Measurements from ENCODE around the gene LRRC55.

Gene LRRC55

DNA sequence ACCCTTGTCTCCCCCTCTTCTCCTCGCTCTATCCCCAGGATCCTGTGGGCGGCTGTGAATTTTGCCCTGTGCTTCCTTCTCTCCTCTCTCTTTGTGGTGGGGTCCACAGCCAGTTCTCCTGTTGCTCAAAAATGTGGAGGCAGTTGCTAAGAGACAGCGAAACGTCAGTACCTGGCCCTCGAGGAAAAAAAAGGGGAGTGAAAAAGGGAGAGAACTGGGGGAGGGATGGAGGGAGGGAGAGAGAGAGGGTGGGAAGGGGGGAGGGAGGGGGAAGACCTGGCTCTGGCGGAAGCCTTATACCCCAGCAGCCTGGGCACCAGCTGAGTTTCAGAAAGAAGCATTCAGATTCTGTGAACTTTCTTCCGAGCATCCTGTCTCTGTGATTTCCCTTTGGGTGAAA is 2.1 kb upstream of the LRRC55 start:
- no peak for DNase-seq (ENCODE audit: extremely low spot score)
- CTCF ChIA-PET = no interaction called here
- TF ChIP-seq, protein P1, sequence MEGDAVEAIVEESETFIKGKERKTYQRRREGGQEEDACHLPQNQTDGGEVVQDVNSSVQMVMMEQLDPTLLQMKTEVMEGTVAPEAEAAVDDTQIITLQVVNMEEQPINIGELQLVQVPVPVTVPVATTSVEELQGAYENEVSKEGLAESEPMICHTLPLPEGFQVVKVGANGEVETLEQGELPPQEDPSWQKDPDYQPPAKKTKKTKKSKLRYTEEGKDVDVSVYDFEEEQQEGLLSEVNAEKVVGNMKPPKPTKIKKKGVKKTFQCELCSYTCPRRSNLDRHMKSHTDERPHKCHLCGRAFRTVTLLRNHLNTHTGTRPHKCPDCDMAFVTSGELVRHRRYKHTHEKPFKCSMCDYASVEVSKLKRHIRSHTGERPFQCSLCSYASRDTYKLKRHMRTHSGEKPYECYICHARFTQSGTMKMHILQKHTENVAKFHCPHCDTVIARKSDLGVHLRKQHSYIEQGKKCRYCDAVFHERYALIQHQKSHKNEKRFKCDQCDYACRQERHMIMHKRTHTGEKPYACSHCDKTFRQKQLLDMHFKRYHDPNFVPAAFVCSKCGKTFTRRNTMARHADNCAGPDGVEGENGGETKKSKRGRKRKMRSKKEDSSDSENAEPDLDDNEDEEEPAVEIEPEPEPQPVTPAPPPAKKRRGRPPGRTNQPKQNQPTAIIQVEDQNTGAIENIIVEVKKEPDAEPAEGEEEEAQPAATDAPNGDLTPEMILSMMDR (IDR thresholded peaks at IDR 0.05; ENCODE audit: control extremely low read depth, extremely low read depth, low read depth, missing control alignments) = no peak
- POLR2A ChIA-PET = no interaction called here

DNA sequence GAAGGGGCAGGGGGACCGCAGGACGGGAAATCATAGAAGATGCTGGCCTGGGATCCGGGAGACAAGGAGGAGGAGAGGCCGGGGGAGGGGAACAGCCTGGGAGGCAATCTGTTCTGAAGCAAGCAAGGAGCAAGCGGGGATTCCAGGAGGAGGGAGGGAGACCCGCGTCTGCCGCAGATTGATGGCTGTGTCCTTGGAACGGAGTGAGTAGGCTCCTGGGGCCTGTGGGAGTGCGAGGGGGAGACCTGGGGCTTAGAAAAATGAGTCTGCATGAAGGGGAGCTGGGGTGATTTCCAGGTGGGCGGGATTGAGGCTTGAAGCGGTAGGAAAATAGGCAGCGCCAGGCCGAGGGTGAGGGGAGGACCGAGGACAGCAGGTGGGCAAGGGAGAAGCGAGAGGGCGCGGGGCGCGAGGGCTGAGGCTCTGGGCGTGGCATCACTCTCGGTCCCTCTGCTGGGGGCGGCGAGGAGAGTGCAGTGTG is 1.6 kb upstream of the LRRC55 start:
- ChIA-PET CTCF (no interaction called here), POLR2A (no interaction called here)
- DNase-seq (ENCODE audit: extremely low spot score) = no peak
- TF ChIP-seq, protein P1 (IDR thresholded peaks at IDR 0.05; ENCODE audit: control extremely low read depth, extremely low read depth, low read depth, missing control alignments) = no peak

DNA sequence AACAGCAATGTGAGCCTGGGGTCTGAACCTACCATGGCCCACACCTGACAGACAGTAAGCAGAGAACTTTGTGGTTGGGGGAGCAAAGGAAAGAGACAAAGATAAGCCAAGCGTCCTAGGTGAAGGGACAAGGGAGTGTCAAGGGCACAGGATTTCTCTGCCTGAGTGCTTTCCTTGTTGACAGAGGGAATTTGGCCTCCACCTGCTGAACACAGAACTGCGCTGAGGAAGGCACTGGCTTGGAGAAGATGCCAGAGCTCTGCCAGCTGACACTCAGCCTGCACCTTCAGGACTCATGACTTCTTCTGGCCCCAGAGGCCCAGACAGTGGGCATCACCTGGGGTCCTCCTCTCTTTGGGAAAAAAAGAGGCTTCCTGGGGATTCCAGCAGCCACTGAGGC is 789 bp upstream of the LRRC55 start:
- ChIA-PET CTCF (no interaction called here), POLR2A (no interaction called here)

DNA sequence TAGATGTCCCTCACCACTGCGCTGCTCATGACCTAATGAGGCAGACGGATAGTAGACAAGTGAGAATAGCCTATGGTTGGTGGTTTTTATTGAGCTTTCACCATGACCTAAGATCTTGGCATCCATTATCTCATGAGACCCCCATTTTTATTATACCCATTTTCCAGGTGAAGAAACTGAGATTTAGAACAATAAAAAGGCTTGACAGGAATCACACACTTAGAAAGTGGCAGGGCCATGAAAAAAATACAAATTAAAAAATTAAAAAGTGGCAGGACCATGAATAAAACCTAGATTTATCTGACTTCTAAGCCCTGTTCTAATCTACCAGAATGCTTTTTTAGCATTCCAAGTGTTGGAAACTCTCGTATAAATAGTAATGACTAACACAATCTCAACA is 1.1 kb downstream of the LRRC55 start:
- CTCF ChIA-PET = interaction anchor here (1.2 to 2.2 kb wide), 2 partner anchors 14 to 67 kb away, joined by 3 to 9 read pairs; no protein-coding TSS in a partner anchor
- no peak for DNase-seq (ENCODE audit: extremely low spot score)
- TF ChIP-seq, protein P1 (IDR thresholded peaks at IDR 0.05; ENCODE audit: control extremely low read depth, extremely low read depth, low read depth, missing control alignments) = no peak
- POLR2A ChIA-PET = no interaction called here

More for the DNA sequence above, 789 bp upstream of the LRRC55 start:
- TF ChIP-seq, protein P1 (IDR thresholded peaks at IDR 0.05; ENCODE audit: control extremely low read depth, extremely low read depth, low read depth, missing control alignments) = no peak
- DNase-seq (ENCODE audit: extremely low spot score) = no peak

DNA sequence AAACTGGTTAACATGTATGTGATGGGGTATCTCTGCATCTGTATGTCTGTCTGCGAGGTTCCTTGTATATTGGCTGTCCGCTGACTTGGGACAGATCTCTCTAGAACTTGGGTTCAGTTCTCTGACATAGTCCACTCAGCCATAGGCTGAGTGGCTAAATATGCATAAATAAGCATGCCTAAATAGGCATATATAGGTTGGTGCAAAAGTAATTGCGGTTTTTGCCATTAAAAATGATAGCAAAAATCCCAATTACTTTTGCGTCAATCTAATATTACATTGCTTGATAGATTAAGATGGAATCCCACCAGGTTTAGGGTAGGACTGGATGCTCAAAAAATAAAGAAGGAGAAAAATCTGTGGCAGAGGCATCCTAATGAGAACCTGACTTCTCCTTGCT is 8.8 kb downstream of the LRRC55 start:
- TF ChIP-seq, protein P1 (IDR thresholded peaks at IDR 0.05; ENCODE audit: control extremely low read depth, extremely low read depth, low read depth, missing control alignments) = no peak
- ChIA-PET CTCF (no interaction called here), POLR2A (no interaction called here)
- DNase-seq (ENCODE audit: extremely low spot score) = no peak

DNA sequence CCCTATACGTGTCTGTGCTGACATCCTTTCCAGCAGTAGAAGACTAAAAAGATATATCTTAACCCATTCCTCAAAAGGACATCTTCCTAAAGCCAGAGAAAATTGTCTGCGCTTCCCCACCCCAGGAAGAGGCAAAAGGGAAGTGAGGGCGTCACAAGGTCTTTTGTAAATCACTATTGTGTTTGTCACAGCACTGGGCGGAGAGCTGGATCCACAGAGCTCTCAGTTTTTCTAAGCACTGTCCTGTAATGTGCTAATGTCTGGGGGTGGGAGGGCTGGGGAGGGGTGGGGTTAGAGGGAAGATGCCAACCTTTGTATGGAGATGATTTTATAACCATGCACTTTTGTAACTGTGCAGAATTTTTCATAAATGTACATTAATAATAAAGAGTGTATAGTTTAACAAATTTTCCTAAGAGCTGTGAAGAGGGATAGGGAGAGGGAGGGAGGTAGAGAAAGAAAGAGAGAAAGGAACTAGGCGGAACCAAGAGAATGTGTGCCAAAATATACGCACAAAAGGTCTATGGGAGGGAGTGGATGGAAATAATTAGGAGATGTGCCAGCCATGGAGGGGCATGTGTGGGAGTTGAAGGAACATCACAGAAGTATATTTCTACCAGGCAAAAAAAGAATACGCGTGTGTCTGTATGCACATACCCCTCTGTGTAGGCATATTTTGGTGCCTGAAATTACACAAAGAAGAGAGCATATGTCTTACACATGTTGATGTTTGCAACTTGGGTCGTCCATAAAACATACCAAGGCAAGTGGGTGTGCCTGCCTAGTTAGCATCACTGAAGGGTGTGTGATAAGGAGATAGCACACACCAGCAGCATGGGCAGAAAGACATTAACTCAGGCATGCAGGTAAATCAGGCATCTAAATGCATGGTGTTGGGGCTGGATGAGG is 9.8 kb downstream of the LRRC55 start:
- no peak for DNase-seq (ENCODE audit: extremely low spot score)
- POLR2A ChIA-PET = no interaction called here
- TF ChIP-seq, protein P1 (IDR thresholded peaks at IDR 0.05; ENCODE audit: control extremely low read depth, extremely low read depth, low read depth, missing control alignments) = no peak
- CTCF ChIA-PET = no interaction called here

Measured in GM10248 (cell line).